NCI-H2107 (cell line): ENCODE data around the gene RASEF.
"Not testable (repeated sequence)": the region's sequence is repeated elsewhere in the genome, so short reads cannot be mapped to it uniquely, and the experiment has no call there.

ENCODE experiments used
- DNase-seq: peaks from one replicate; lab custom pipeline; 2025; lab: John Stamatoyannopoulos, UW

The RASEF gene

DNA sequence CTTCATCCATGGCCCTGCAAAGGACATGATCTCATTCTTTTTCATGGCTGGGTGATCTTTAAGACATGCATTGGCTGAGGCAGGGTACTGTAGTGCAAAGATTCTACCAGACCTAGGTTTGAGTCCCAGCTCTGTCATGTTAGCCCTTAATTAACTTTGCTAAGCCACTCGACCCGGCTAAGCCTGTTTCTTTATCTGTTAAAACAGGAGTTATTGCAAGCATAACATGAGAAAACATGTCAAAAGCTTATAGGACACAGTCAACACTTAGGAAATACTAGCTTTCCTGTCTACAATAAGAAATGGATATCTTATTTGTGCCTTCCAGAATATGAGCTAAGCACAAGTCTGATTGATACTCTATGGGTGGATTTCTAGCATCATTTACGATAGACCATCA, 92.6 kb downstream of the RASEF start:
- DNase-seq = no peak

DNA sequence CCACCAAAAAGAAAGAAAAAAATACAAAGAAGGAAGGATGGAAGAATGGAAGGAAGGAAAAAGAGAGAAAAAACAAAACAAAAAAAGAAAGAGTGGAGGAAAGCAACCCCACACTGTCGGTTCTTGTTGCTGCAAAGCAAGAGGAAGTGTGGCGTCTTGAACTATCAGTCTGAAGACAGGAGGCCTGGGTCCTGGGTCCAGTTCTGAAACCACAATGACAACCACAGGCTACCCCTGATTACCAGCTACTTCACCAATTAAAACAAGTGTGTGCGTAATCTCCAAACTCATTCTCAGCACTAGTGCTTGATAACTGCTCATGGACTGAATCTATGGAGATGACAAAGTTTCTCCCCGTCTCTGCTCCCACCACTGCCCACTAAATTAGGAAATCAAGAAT, 93.7 kb downstream of the RASEF start:
- DNase-seq = no peak

DNA sequence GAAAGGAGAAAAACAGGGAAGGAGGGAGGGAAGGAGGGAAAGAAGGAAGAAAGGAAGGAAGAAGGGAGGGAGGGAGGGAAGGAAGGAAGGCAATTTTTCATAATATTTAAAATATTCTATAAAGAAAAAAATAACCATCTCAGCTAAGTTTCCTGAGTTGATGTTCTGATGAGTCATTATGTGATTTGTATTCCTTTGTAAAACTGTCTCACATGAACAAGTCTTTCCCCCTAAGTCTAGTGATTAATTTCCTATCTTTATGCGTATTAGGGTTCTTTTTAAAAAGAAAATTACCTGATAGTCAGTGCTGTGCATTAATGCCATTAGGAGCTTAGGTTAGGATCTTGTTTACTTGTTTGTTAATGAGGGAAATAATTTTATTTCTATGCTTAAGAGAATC, 94.1 kb downstream of the RASEF start:
- no peak for DNase-seq

DNA sequence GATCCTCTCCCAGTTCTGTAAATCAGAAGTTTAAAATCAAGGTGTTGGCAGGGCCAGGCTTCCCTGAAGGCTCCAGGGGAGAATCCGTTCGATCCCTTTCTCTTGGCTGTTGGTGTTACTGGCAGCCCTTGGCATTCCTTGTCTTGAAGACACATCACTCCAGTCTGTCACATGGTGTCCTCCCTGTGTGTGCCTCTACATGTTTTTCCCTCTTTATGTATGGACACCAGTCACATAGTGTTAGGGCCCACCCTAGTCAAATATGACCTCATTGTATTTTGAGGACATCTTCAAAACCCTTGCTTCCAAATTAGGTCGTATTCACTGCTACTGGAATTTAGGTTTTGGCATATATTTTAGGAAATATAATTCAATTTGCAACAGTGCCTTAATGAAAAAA, 94.6 kb downstream of the RASEF start:
- DNase-seq = no peak

DNA sequence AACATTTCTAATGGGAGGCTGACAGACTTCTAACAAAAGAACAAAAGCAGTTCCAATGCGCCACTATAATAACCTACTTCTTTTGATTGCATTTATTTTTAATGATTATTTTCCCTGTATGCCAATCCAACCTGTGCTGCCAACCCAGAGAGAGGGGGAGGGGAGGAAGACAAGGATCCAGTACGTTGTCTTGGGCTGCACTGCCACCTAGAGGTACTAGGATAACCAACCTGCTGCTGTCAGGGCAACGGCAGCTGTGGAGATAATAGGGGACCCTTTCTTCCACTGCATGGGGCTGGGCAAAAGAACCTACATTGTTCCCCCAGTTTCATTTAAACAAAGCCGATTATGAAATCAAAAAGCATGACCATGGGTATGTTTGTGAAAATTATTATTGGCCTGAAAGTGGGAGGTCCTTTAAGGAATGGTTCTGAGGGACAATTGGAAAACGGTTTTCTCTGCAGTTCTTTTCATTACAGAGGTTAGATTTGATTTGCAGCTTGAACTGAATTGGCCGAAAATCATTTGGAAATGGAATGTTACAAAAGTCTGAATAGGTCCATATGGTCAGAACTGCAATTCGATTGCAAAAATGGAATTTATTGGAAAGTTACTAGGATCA, 101.3 kb downstream of the RASEF start:
- DNase-seq = peak; percentile 43

DNA sequence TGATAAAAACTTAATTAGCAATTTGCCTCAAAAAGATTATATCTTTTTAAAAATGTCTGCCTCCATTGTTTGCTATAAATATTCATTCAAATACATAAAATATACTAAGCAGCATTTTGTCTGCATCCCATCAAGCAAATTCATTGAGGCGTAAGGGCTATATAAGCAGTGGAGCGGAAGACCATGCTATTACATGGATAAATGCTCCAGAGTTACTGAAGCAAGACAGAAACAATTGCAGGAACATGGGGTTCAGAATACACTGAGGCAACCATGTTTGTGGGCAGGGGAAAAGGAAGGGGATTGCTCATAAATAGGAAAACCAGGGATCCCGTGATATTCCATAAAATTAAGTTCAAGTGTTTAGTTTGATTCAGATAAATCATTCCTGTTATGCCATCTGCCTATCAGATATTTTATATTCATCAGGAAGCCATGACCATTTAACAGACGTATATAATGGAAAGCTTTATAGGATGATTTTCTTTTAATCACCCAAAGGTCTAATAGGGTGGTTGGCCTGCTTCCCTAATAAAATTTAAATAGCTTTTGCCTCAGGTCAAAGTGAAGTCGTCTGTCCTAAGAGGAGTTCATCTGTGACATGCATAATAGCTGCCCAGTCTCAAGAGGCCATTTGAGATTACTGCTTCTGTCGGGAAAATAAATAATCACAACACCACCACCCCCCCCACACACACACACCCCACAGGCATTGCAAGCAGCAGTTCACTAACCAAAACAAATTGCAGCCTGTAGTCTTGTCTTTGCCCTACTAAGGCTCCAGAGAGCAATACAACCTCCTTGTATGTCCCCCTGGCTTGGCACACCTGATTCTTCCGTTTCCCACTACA, 105.2 kb downstream of the RASEF start:
- DNase-seq = no peak

DNA sequence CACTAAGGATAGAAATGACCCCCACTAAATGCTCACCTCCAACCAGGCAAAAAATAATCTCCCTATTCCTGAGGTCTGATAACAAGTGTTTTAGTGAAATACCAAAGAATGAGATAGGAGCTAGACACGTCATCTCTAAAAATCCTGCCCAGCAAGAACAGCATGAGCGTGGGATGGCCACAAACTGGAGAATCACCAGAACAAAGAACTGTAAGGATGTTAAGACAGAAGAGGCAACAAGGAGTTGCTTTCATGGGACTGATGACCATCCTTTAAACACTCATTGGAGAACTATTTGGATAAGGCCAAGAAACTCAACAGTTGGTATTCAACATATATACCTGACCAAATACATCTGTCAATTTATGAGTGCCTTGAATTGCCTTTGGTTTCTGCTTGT, 113.7 kb downstream of the RASEF start:
- no peak for DNase-seq

DNA sequence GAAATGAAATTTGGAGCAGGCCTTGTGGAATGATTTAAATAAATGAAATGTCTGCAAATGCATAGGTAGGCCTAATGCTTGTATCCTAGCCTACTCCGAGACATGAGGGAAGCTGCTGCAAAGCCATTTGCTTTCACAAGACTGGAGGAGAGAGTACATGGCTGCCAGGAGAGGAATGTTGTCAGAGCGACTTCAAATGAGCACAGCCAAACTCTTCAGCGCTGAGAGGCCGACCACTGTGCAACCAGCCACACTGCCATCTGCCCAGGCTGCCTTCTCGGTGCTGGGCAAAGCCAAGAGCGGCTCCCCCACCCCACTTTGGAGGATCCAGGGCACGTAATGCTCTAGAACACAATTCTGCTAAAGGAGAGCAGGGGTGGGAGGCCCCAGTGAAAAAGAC, 122.6 kb downstream of the RASEF start:
- DNase-seq = no peak

DNA sequence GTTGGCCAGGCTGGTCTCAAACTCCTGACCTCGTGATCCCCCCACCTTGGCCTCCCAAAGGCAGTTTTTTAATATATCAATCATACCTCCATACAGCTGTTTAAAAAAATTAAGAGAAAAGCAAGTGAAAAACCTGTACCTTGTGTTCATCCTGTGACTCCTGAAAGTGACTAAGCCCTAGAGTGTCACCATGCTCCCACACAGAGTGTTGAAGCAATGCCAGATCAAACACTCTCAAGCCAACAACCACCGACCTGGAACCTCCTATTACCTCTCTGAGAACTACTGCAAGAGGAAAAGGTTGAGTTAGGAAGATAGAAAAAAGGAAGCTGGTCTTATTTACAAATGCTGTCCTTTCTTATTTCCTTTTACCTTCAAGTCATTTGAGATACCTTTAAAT, 123.5 kb downstream of the RASEF start:
- no peak for DNase-seq

DNA sequence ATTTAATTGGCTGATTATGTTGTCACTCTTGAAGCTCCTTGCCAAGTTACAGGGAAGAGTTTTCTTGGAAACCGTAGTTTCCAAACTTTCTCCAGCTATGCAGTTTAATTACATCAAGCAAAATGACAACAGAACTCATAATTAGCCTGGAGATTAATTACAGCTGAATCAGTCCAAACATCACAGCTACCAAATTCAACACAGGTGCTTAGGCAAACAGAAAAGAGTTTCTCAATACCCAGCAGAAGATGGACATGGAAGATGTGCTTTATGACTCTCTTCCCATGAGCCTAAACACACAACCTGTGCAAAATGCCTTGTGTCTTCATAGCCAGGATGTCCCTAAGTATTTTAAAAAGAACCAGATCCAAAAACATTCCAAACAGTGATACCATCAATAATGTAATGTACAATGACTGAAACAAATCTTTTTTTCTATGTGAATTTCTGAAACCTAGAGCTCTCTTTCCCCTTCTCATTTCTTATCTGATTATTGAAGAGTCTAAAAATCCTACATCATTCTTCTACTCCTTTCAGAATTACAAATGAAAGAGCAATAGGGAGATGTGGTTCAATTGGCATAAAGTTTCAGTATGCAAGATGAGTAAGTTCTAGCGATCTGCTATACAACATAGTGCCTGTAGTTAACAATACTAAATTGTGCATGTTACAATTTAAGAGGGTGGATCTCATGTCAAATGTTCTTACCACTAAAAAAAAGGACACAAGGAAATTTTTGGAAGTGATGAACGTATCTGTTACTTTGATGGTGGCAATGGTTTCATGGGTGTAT, 124.3 kb downstream of the RASEF start:
- DNase-seq = no peak

DNA sequence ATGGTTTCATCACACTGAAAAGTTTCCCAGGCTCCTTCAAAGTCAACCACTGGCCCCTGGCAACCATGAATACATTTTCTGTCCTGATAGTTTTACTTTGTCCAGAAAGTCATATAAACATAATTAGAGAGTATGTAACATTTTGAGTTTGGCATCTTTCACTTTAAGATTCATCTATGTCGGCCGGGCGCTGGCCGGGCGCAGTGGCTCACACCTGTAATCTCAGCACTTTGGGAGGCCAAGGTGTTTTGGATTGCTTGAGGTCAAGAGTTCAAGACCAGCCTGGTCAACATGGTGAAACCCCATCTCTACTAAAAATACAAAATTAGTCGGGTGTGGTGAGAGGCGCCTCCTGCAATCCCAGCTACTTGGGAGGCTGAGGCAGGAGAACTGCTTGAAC, 126.4 kb downstream of the RASEF start:
- DNase-seq = not testable (repeated sequence)

DNA sequence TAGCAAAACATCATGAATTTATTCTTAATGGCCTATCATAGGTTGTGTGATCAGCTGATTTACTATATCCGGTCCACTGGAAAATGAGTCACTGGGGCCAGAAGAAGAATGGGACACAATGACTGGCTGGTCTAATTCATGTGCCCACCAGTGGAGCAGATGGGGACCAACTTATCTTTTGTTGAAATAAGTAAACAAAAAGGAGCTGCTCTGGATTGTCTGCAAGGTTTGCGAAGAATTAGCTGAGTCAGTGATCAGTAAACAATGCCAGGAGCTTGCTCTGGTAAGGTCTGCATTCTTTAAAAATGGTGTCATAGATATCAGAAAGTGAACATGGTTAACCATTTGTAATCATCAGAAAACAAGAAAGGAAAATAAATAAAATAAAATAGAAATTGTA, 128.0 kb downstream of the RASEF start:
- no peak for DNase-seq

DNA sequence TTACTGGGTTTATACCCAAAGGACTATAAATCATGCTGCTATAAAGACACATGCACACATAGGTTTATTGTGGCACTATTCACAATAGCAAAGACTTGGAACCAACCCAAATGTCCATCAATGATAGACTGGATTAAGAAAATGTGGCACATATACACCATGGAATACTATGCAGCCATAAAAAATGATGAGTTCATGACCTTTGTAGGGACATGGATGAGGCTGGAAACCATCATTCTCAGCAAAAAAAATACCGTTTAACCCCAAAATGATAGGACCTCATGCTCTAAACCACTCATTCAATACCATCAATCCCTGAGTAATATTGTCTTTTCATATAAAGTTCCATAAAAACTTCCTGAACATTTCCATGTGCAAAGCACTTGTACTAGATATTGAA, 128.9 kb downstream of the RASEF start:
- DNase-seq = not testable (repeated sequence)

DNA sequence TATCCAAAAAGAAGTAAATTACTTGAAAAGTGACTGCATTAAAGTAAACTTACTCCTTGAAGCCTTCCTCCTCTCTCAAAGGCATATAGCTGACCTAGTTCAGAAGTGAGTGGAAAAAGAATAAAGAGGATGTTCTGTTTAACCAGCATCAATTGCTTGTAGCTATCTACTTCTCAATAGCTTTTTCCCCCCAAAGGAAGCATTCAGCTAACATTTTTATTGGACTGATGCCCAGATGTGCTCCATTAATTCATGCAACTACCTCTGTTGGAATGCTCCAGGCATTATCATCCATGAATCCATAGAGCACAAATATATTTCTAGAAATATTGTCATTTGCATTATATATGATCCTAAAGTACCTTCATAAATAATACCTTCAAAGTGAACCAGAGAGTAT, 132.8 kb downstream of the RASEF start:
- no peak for DNase-seq
